ENCODE results near the gene XPO5.

XPO5 gene

GRCh38 chr6:43477235-43478007, 98.4 kb downstream of the XPO5 start, which contains the start of gene TJAP1:
TJAP1 (plus strand) TSS chr6:43477570; CDS start chr6:43499002, 21,432 bp downstream.
- peak; percentile 87 for DNase-seq (ENCODE audit: insufficient read length, low spot score)
- FAIRE-seq: peak; percentile 90

- no peak for DNase-seq (ENCODE audit: insufficient read length, low spot score)
- FAIRE-seq: no peak
These were observed 99.1 kb downstream of the XPO5 start for GRCh38 chr6:43476746-43477145.

- DNase-seq (ENCODE audit: insufficient read length, low spot score): no peak
- FAIRE-seq: no peak
These were observed 100.3 kb downstream of the XPO5 start for GRCh38 chr6:43475516-43475915.

GRCh38 chr6:43472515-43472914, 103.3 kb downstream of the XPO5 start:
- DNase-seq (ENCODE audit: insufficient read length, low spot score) (no peak), FAIRE-seq (no peak)

All from GM19239 (cell line).